Stomach (tissue), 9 donors: ENCODE measurements around the gene AGAP1. TPM values are rescaled to one million over a fixed set of nuclear protein-coding genes. Genes with fewer than 3 reads are reported as not detected.

ENCODE experiments used
- DNase-seq, 2 donors: peaks; one replicate each; pipeline versions ENCODE4 v3.0.0 to v3.0.0-alpha.2; 2013 to 2019
- H3K27ac ChIP-seq, 5 donors: fragments of 200-600 bp in 4 of 5; sonication (generic) in 4 of 5; one replicate each; pipeline ENCODE4 v1.5.1; 2013 to 2019; ENCODE audit warnings: mild to moderate bottlenecking in 1 of 5, moderate library complexity in 1 of 5
- H3K27me3 ChIP-seq, 3 donors: fragments of 200-600 bp; sonication (generic); one replicate each; pipeline ENCODE4 v1.5.1; 2017 to 2019; ENCODE audit warnings: mixed run types in 1 of 3
- H3K36me3 ChIP-seq, 4 donors: fragments of 200-600 bp; sonication (generic); 1 replicate in 3 of 4; 2 replicates in 1 of 4; pipeline ENCODE4 v1.5.1; 2016 to 2019
- H3K4me1 ChIP-seq, 4 donors: fragments of 200-600 bp; sonication (generic); one replicate each; pipeline ENCODE4 v1.5.1; 2016 to 2019
- H3K4me3 ChIP-seq, 4 donors: fragments of 200-600 bp; sonication (generic) in 3 of 4; one replicate each; pipeline ENCODE4 v1.5.1; 2016 to 2019; ENCODE audit warnings: mild to moderate bottlenecking in 1 of 4
- H3K9me3 ChIP-seq, 4 donors: fragments of 200-600 bp; sonication (generic); one replicate each; pipeline ENCODE4 v1.5.1; 2016 to 2019
- EP300 ChIP-seq: sonication (generic); formaldehyde crosslinking; IDR thresholded peaks from one replicate; pipeline ENCODE4 v1.6.1; 2017; ENCODE audit warnings: antibody characterized with exemption
- POLR2A ChIP-seq, 4 donors: fragments of 450-650 bp; IDR thresholded peaks; one replicate each; pipeline ENCODE4 v1.6.1; 2016; ENCODE audit warnings: antibody characterized with exemption in 4 of 4, control low read depth in 2 of 4, mild to moderate bottlenecking in 1 of 4, moderate library complexity in 1 of 4
- POLR2AphosphoS5 ChIP-seq, 3 donors: sonication (generic); formaldehyde crosslinking; IDR thresholded peaks; one replicate each; pipeline ENCODE4 v1.6.1; 2016; ENCODE audit warnings: antibody characterized with exemption in 3 of 3
- WGBS, 5 donors: extraction: QIAGEN DNeasy Blood & Tissue Kit in 3 of 5; methylation state at CpG; one replicate each; pipeline versions ENCODE4 v1.1.5 to v1.1.7; 2013 to 2018; 5-methylcytosine and 5-hydroxymethylcytosine counted together
- intact Hi-C: fragments of 100-400 bp; cut with DNase I; formaldehyde crosslinking; loops from one replicate; pipeline ENCODE4 v1.15.1; 2023; ENCODE audit warnings: low total_unique reads
- polyA plus RNA-seq, 3 donors: library from polyadenylated mRNA; stranded (reverse); fragments of 200-250 nt; gene quantifications; one replicate each; pipeline ENCODE4 v1.2.3, GENCODE V29; 2013
- total RNA-seq, 5 donors: library from RNA; depleted of rRNA; stranded (reverse); fragments of >200 nt; gene quantifications; one replicate each; pipeline versions ENCODE4 v1.1.0 to v1.2.3, GENCODE V29; 2014 to 2016
- TF ChIP-seq, protein P1 (sequence below), 7 experiments: fragments of 450-650 bp in 4 of 7; fragments of 200-600 bp in 3 of 7; sonication (generic) in 3 of 7; IDR thresholded peaks; one replicate each; pipeline ENCODE4 v1.5.1; 2016 to 2019; ENCODE audit warnings: antibody characterized with exemption in 7 of 7, control low read depth in 2 of 7, mild to moderate bottlenecking in 1 of 7
- donor health status: healthy with polysubstance abuse.
- donor health status: Bipolar disorder and iron deficiency.
- donor health status: healthy.

Gene AGAP1
- total and polyA plus RNA-seq, 8 donors = 4.2 to 139 (median 35.0) TPM

DNA sequence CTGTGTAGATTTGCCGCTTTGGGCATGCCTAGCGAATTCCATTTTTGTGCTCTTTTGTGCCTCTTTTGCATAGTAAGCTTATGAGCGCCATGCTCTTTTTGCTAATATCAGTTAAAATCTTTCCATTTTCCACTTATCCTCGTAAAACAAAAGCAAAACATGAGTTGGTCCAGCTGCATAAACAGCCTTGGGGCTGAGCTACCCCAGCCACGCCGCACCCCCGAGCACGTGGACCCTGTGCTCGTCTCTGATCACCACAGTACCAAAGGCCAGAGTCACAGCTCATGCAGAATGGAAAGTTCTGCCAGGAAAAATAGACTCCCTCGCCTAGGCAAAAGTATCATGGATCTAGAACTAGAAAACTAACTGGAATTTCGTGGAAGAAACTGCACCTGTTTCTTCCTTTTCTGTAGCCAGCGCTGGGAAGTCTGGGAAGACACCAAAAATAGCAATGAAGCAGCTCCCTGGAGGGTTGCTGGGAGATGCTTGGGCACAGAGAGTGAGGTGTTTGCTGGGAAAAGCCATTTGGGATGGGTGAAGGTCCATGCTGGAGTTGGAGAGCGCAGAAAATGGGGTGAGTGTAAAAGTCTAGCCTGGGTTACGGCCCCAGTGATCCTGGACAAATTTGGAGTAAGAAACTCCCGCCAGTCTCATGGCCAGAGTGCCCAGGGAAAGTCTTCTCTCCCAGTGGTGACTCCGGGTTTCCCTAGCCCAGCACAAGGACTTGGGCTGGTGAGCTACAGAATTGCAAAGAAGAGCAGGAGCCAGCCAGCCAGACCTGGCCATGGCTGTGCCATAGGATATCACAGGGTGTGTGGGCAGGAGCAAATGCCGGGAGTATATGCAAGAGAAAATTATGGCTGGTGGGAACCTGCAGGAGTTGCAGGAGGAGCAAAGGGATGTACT lies 456.0 kb downstream of the AGAP1 start:
- TF ChIP-seq, protein P1, sequence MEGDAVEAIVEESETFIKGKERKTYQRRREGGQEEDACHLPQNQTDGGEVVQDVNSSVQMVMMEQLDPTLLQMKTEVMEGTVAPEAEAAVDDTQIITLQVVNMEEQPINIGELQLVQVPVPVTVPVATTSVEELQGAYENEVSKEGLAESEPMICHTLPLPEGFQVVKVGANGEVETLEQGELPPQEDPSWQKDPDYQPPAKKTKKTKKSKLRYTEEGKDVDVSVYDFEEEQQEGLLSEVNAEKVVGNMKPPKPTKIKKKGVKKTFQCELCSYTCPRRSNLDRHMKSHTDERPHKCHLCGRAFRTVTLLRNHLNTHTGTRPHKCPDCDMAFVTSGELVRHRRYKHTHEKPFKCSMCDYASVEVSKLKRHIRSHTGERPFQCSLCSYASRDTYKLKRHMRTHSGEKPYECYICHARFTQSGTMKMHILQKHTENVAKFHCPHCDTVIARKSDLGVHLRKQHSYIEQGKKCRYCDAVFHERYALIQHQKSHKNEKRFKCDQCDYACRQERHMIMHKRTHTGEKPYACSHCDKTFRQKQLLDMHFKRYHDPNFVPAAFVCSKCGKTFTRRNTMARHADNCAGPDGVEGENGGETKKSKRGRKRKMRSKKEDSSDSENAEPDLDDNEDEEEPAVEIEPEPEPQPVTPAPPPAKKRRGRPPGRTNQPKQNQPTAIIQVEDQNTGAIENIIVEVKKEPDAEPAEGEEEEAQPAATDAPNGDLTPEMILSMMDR (IDR thresholded peaks at IDR 0.05) = no peak
- TF ChIP-seq POLR2A (IDR thresholded peaks at IDR 0.05) (no peak), POLR2AphosphoS5 (IDR thresholded peaks at IDR 0.05) (no peak), EP300 (no peak)
- WGBS, 5 donors = 85 to 93% (median 92%) methylated on average over 17 of the region's 17 CpGs
- no peak for DNase-seq
- no peaks in the 10 kb centered on the region for H3K27me3 ChIP-seq
- no peaks in the 10 kb centered on the region for H3K4me1 ChIP-seq
- no peaks in the 10 kb centered on the region for H3K36me3 ChIP-seq
- no peak overlapping the region for H3K4me3 ChIP-seq
- no peak overlapping the region for H3K27ac ChIP-seq
- intact Hi-C loops = no loop called here
- H3K9me3 ChIP-seq = no peaks in the 10 kb centered on the region

DNA sequence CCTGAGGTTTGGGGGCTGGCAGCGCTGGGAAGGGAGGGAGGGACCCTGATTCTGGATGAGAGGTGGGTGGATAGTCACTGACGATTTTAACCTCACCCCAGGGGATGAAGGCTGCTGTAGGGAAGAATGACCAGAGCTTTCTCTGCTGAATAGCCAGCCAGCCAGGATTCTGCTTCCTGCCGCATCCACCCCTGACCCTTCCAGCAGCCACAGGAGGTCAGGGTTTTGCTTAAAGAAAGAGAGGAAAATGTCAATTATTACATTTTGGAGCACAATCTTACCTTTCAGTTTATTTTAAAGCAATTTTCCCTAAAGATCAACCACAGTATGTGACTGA lies 456.6 kb downstream of the AGAP1 start:
- DNase-seq = no peak
- Histone ChIP-seq H3K27ac (no peak overlapping the region), H3K4me1 (no peaks in the 10 kb centered on the region), H3K4me3 (no peak overlapping the region), H3K27me3 (no peaks in the 10 kb centered on the region), H3K36me3 (no peaks in the 10 kb centered on the region), H3K9me3 (no peaks in the 10 kb centered on the region)
- TF ChIP-seq POLR2AphosphoS5 (IDR thresholded peaks at IDR 0.05) (no peak), EP300 (no peak), POLR2A (IDR thresholded peaks at IDR 0.05) (no peak)
- TF ChIP-seq, protein P1 (IDR thresholded peaks at IDR 0.05) = no peak
- intact Hi-C loops = no loop called here
- 59 to 89% (median 78%) methylated on average over 3 of the region's 3 CpGs for WGBS, 5 donors

DNA sequence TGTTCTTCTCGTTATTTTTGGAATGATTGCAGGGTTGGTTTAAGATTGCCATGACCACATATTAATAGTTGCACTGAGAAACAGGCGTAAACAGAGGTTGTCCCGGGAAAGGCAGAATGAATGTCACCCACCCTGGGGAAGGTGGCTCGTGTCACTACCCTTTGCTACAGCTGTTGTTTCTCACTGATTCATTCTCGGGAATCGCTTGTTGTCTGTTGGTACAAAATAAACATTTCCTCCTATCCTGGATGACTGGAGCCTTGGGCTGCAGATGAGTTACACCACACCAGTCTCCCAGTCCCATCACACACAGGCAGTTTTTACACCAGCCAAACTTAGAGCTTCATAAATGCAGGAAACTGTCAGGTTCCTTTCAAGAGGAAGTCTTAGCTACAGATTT lies 457.6 kb downstream of the AGAP1 start:
- 71 to 84% (median 78%) methylated on average over 6 of the region's 6 CpGs for WGBS, 5 donors
- no peaks in the 10 kb centered on the region for H3K4me1 ChIP-seq
- TF ChIP-seq POLR2AphosphoS5 (IDR thresholded peaks at IDR 0.05) = no peak
- no peak for TF ChIP-seq EP300
- no peak for TF ChIP-seq POLR2A (IDR thresholded peaks at IDR 0.05)
- TF ChIP-seq, protein P1 (IDR thresholded peaks at IDR 0.05) = no peak
- no peak overlapping the region for H3K27ac ChIP-seq
- DNase-seq = no peak
- H3K4me3 ChIP-seq = no peak overlapping the region
- H3K9me3 ChIP-seq = no peaks in the 10 kb centered on the region
- H3K36me3 ChIP-seq = peaks cover 0 to 10% (median 0%) of the 10 kb centered on the region in 4 donors
- intact Hi-C loops = no loop called here
- H3K27me3 ChIP-seq = no peaks in the 10 kb centered on the region

DNA sequence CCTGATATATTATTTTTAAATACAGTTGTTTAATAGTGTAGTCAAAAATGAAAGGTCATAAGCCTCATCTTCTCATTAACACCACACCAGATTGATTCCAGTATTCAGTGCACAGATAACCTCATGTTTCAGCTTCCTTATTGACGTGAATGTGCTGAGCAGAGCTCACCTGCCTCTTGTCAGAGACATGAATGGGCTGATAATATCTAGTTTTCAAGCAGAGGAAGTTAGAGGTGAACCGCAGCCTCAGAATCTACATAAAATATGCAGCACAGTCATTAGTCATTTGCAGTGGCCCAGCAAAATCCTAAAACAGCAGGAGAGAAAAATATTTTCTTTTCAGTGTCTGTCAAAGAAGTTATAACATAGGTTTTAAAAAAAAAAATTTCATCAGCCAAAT lies 458.1 kb downstream of the AGAP1 start:
- peaks cover 0 to 10% (median 0%) of the 10 kb centered on the region in 4 donors for H3K36me3 ChIP-seq
- intact Hi-C loops = no loop called here
- H3K27ac ChIP-seq = no peak overlapping the region
- no peaks in the 10 kb centered on the region for H3K4me1 ChIP-seq
- DNase-seq = peak in 1 of 2 donors; percentile 15
- no peaks in the 10 kb centered on the region for H3K9me3 ChIP-seq
- no peaks in the 10 kb centered on the region for H3K27me3 ChIP-seq
- no peak for TF ChIP-seq POLR2A (IDR thresholded peaks at IDR 0.05)
- TF ChIP-seq POLR2AphosphoS5 (IDR thresholded peaks at IDR 0.05) = no peak
- TF ChIP-seq, protein P1 (IDR thresholded peaks at IDR 0.05) = no peak
- no peak for TF ChIP-seq EP300
- H3K4me3 ChIP-seq = no peak overlapping the region
- WGBS, 5 donors = 38 to 65% (median 43%) methylated on average over 2 of the region's 2 CpGs
